AG20443 (cell line): ENCODE results near the gene SORCS3.
A peak's percentile ranks its signal among the peaks of the same experiment; 100 is the strongest.

Experiments used
- DNase-seq: peaks from one replicate; pipeline ENCODE4 v3.0.0; 2012; ENCODE audit warnings: low spot score, mixed read lengths

SORCS3 gene

GRCh38 chr10:104778371-104778770 lies 137.3 kb downstream of the SORCS3 start:
- no peak for DNase-seq

GRCh38 chr10:104779701-104780100 lies 138.6 kb downstream of the SORCS3 start:
- DNase-seq, result no peak

GRCh38 chr10:104780165-104780564 lies 139.1 kb downstream of the SORCS3 start:
- DNase-seq, result no peak

- no peak for DNase-seq
Observed at GRCh38 chr10:104780946-104781595, 140.0 kb downstream of the SORCS3 start.

GRCh38 chr10:104784452-104784851 lies 143.4 kb downstream of the SORCS3 start:
- DNase-seq, result no peak

GRCh38 chr10:104791471-104791870 lies 150.4 kb downstream of the SORCS3 start:
- no peak for DNase-seq

GRCh38 chr10:104795411-104795810 lies 154.3 kb downstream of the SORCS3 start:
- no peak for DNase-seq

- DNase-seq, result no peak
Observed at GRCh38 chr10:104796823-104797222, 155.7 kb downstream of the SORCS3 start.

- no peak for DNase-seq
Observed at GRCh38 chr10:104802941-104803340, 161.9 kb downstream of the SORCS3 start.

- DNase-seq, result no peak
Observed at GRCh38 chr10:104804880-104805279, 163.8 kb downstream of the SORCS3 start.

GRCh38 chr10:104806801-104807200 lies 165.7 kb downstream of the SORCS3 start:
- no peak for DNase-seq

GRCh38 chr10:104807581-104808310 lies 166.7 kb downstream of the SORCS3 start:
- DNase-seq, result no peak

GRCh38 chr10:104809288-104810090 lies 168.4 kb downstream of the SORCS3 start:
- DNase-seq, result no peak

- DNase-seq, result no peak
Observed at GRCh38 chr10:104811166-104811565, 170.1 kb downstream of the SORCS3 start.

- no peak for DNase-seq
Observed at GRCh38 chr10:104816501-104816900, 175.4 kb downstream of the SORCS3 start.

GRCh38 chr10:104819731-104820130 lies 178.6 kb downstream of the SORCS3 start:
- DNase-seq, result no peak

- DNase-seq, result no peak
Observed at GRCh38 chr10:104822088-104822487, 181.0 kb downstream of the SORCS3 start.

- peak; percentile 39 for DNase-seq
Observed at GRCh38 chr10:104824380-104825006, 183.4 kb downstream of the SORCS3 start.

GRCh38 chr10:104831272-104831671 lies 190.2 kb downstream of the SORCS3 start:
- DNase-seq, result no peak

- DNase-seq, result no peak
Observed at GRCh38 chr10:104834580-104834979, 193.5 kb downstream of the SORCS3 start.

- DNase-seq, result no peak
Observed at GRCh38 chr10:104835422-104835821, 194.3 kb downstream of the SORCS3 start.

- no peak for DNase-seq
Observed at GRCh38 chr10:104842704-104843103, 201.6 kb downstream of the SORCS3 start.
